Measurements from ENCODE around the gene LIN28B. TPM values are rescaled to one million over a fixed set of nuclear protein-coding genes. Genes with fewer than 3 reads are reported as not detected.
A peak's percentile ranks its signal among the peaks of the same experiment; 100 is the strongest.

The LIN28B gene
- total and polyA plus RNA-seq, 5 experiments from 2014 or later, result 0.02 TPM; not detected in 4

DNA sequence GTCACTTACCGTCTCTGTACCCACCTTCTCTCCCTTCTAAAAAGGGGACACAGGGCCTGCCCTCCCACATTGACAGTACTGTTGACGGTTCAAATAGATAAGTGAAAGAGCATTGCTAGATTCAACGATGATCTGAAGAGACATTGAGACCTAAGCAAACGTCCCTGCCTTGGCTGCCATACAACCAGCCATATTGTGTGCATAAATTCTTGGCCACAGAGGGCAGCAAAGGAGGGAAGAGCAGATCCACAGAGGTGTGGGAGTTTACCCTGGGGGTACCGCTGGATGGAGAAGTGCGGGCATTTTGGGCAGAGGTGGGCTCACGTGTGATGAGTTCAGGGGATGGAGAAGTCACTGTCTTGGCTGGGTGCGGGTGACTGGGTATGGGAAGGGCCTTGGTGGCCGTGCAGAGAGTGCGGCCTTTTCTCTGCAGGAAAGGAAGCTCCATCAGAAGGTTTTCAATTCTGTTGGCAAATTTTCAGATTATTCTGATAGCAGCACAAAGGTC is 137.3 kb downstream of the LIN28B start:
- DNase-seq (no peak), ATAC-seq (no peak)
- Mint-ChIP-seq H3K36me3 (no peaks in the 10 kb centered on the region), H3K27ac (peak overlapping the region in 1 of 10 donors; percentile 89), H3K4me1 (no peaks in the 10 kb centered on the region), H3K27me3 (peaks cover 0 to 5% (median 0%) of the 10 kb centered on the region in 5 donors), H3K9me3 (no peaks in the 10 kb centered on the region), H3K4me3 (no peak overlapping the region)
- POLR2A ChIA-PET, result no interaction called here

DNA sequence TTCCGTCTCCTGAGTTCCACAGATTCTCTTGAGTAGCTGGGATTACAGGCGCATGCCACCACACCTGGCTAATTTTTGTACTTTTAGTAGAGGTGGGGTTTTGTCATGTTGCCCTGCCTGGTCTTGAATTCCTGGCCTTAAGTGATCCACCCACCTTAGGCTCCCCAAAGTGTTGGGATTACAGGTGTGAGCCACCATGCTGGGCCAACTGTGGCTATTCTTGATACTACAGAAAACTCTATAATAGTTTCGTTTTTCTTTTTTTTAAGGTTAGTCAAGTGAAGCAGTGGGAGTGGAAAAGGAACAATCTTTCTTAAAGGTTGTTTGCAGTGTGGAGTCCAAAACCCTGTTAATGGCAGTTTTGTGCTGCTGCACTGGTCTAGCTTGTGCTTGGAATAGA is 138.2 kb downstream of the LIN28B start:
- Mint-ChIP-seq H3K9me3 (no peaks in the 10 kb centered on the region), H3K36me3 (no peaks in the 10 kb centered on the region), H3K27me3 (peaks cover 0 to 3% (median 0%) of the 10 kb centered on the region in 5 donors), H3K27ac (no peak overlapping the region), H3K4me1 (no peaks in the 10 kb centered on the region), H3K4me3 (no peak overlapping the region)
- ATAC-seq (no peak), DNase-seq (no peak)
- POLR2A ChIA-PET, result no interaction called here

DNA sequence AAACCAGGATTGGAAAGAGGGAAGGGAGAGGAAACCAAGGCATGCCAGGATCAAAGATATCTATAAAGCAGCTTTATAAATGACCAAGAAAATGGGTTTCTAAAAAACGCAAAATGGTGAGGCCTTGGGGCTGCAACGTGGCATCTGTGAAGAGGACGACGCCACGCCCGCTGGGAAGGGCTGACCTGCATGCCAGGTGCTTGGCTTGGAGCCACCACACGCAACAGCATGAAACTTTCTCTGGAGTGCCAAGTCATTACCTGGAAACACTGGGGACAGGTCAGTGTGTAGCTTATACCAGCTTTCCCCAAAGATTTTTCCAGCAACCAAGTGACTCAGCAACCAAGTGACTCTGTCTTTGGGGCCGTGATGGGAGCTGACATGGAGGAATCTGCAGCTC is 140.4 kb downstream of the LIN28B start:
- Mint-ChIP-seq H3K27ac (no peak overlapping the region), H3K4me1 (no peaks in the 10 kb centered on the region), H3K4me3 (no peak overlapping the region), H3K36me3 (no peaks in the 10 kb centered on the region), H3K9me3 (no peaks in the 10 kb centered on the region), H3K27me3 (peaks cover 0 to 3% (median 0%) of the 10 kb centered on the region in 5 donors)
- no peak for ATAC-seq
- POLR2A ChIA-PET, result no interaction called here
- no peak for DNase-seq

DNA sequence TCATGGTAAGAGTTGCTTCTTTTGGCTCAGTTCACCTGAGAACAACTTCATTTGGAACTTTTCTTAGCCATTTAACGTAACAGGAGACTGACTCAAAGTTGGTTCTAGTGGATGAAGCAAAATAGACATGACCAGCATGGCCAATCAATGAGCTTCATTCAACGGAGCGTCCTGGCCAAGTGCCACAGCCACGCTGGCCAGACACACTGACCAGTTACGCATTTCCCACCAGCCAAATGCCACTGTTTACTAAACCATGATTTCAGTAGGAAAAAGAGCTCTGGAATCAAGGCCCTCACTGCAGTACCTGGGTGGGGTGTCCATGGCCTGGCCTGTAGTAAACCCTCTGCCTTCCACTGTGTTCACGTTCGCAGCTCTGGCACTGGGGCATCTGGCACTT is 142.5 kb downstream of the LIN28B start:
- ATAC-seq, result no peak
- no peak overlapping the region for H3K4me3 Mint-ChIP-seq
- H3K27me3 Mint-ChIP-seq, result peaks cover 0 to 8% (median 5%) of the 10 kb centered on the region in 5 donors
- no peaks in the 10 kb centered on the region for H3K36me3 Mint-ChIP-seq
- no peak overlapping the region for H3K27ac Mint-ChIP-seq
- POLR2A ChIA-PET, result no interaction called here
- no peak for DNase-seq
- no peaks in the 10 kb centered on the region for H3K4me1 Mint-ChIP-seq
- H3K9me3 Mint-ChIP-seq, result no peaks in the 10 kb centered on the region

DNA sequence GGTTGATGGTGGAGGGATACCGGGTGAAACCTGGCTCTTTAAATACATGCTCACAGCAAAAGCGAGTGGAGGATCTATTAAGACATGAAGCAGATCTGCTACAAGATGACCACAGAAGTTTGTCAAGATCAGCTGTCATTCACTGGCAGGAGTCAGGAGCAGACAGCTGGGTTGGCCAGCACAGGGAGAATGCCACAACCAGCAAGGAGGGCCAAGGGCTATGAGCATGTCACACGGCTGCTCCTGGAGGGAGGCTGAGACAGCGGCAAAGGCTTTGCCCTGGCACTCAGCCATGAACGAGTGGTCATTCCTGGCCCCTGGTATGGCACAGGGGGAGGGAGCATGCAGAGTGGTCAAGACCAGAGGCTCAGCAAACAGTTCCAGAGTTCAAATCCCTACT is 145.3 kb downstream of the LIN28B start:
- POLR2A ChIA-PET, result no interaction called here
- DNase-seq (no peak), ATAC-seq (no peak)
- H3K4me3 Mint-ChIP-seq, result no peak overlapping the region
- H3K9me3 Mint-ChIP-seq, result no peaks in the 10 kb centered on the region
- H3K27ac Mint-ChIP-seq, result no peak overlapping the region
- H3K36me3 Mint-ChIP-seq, result no peaks in the 10 kb centered on the region
- peaks cover 1 to 21% (median 8%) of the 10 kb centered on the region in 5 donors for H3K27me3 Mint-ChIP-seq
- H3K4me1 Mint-ChIP-seq, result no peaks in the 10 kb centered on the region

DNA sequence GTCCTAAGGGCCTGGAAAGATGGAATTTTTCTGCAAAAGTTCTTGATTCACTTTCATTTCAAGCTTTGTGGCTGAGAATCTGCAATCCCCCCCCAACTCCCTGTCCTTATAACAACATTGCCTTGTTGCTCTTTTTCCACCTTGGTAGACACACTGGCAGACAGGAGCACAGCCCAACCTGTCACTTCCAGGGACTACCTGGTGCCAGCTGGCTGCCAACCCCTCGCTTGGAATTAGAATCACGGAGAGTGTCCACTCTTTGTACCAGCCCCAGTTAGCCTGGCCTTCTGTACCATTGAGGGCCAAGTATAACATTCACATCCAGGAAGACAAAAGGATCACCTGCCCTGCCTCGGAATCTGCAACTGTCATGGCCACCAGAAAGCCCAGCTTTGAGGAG is 148.2 kb downstream of the LIN28B start:
- H3K4me3 Mint-ChIP-seq, result no peak overlapping the region
- POLR2A ChIA-PET, result no interaction called here
- H3K27me3 Mint-ChIP-seq, result peaks cover 3 to 44% (median 18%) of the 10 kb centered on the region in 5 donors
- no peaks in the 10 kb centered on the region for H3K9me3 Mint-ChIP-seq
- H3K27ac Mint-ChIP-seq, result no peak overlapping the region
- no peaks in the 10 kb centered on the region for H3K36me3 Mint-ChIP-seq
- H3K4me1 Mint-ChIP-seq, result no peaks in the 10 kb centered on the region
- no peak for ATAC-seq
- DNase-seq, result no peak

DNA sequence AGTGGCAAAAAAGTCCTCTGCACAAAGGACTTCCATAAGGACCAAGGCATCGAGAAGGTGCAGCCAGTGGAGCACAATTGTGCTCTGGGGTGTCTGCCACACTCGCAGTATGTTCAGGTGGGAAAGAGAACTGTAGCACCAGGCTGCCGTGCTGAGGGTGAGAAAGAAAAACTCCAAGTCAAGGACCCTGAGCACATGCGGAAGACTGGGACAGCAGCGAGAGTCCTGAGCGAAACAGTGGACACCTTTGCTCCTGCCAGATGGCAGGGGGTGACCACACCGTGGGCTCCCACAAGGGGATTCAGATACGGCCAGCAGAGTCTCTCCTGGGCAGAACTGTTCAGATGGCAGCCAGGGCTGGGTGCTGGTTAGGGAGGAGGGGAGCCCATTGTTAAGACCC is 149.4 kb downstream of the LIN28B start:
- H3K27ac Mint-ChIP-seq, result no peak overlapping the region
- no peaks in the 10 kb centered on the region for H3K9me3 Mint-ChIP-seq
- H3K4me3 Mint-ChIP-seq, result no peak overlapping the region
- POLR2A ChIA-PET, result no interaction called here
- no peak for DNase-seq
- ATAC-seq, result no peak
- H3K4me1 Mint-ChIP-seq, result no peaks in the 10 kb centered on the region
- H3K27me3 Mint-ChIP-seq, result peaks cover 4 to 46% (median 18%) of the 10 kb centered on the region in 5 donors
- H3K36me3 Mint-ChIP-seq, result no peaks in the 10 kb centered on the region

DNA sequence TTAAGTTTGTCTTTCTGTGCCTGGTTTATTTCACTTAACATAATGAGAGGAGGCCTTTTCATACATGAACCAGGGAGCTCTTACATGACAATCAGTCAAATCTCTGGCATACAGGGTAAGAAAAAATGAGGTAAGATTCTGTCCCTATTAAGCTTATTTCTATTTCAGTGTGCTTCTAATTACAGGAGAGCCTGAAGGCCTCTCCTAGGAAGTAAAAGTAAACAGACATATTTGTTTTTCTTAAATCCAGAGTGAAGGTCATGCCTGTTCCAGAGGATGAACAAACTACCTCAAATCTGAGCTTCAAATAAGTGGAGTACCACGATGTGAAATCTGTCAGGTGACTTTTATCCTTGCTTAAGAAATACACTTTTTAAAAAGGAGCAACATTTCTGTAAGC is 150.3 kb downstream of the LIN28B start:
- POLR2A ChIA-PET, result no interaction called here
- Mint-ChIP-seq H3K4me1 (no peaks in the 10 kb centered on the region), H3K27me3 (peaks cover 7 to 54% (median 20%) of the 10 kb centered on the region in 5 donors), H3K27ac (no peak overlapping the region), H3K36me3 (no peaks in the 10 kb centered on the region), H3K4me3 (no peak overlapping the region), H3K9me3 (no peaks in the 10 kb centered on the region)
- DNase-seq, result no peak
- no peak for ATAC-seq

DNA sequence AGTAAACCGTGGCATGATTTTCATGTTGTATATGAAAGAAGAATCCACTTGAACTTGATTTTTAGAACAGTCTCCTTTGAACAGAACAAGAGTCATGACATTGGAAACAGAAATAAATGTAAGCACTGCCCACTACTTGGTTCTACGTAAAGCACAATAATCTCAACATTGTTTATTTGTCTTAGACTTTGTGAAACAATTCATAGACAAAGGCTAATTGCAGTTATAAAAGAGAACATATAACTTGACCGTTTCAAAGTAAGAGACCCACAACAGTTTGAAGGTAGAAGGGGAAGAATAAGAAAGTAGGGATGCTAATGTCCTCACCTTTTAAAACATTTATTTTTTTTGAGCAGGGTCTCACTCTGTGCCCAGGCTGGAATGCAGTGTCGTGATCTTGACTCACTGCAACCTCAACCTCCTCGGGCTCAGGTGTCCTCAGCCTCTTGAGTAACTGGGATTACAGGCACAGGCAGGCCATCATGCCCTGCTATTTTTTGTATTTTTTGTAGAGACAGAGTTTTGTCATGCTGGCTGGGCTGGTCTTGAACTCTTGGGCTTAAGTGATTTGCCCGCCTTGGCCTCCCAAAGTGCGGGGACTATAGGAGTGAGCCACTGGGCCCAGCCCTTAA is 151.8 kb downstream of the LIN28B start:
- no peaks in the 10 kb centered on the region for H3K36me3 Mint-ChIP-seq
- POLR2A ChIA-PET, result no interaction called here
- ATAC-seq (no peak), DNase-seq (no peak)
- no peaks in the 10 kb centered on the region for H3K4me1 Mint-ChIP-seq
- H3K27me3 Mint-ChIP-seq, result peaks cover 7 to 53% (median 20%) of the 10 kb centered on the region in 5 donors
- no peaks in the 10 kb centered on the region for H3K9me3 Mint-ChIP-seq
- H3K4me3 Mint-ChIP-seq, result no peak overlapping the region
- H3K27ac Mint-ChIP-seq, result no peak overlapping the region

DNA sequence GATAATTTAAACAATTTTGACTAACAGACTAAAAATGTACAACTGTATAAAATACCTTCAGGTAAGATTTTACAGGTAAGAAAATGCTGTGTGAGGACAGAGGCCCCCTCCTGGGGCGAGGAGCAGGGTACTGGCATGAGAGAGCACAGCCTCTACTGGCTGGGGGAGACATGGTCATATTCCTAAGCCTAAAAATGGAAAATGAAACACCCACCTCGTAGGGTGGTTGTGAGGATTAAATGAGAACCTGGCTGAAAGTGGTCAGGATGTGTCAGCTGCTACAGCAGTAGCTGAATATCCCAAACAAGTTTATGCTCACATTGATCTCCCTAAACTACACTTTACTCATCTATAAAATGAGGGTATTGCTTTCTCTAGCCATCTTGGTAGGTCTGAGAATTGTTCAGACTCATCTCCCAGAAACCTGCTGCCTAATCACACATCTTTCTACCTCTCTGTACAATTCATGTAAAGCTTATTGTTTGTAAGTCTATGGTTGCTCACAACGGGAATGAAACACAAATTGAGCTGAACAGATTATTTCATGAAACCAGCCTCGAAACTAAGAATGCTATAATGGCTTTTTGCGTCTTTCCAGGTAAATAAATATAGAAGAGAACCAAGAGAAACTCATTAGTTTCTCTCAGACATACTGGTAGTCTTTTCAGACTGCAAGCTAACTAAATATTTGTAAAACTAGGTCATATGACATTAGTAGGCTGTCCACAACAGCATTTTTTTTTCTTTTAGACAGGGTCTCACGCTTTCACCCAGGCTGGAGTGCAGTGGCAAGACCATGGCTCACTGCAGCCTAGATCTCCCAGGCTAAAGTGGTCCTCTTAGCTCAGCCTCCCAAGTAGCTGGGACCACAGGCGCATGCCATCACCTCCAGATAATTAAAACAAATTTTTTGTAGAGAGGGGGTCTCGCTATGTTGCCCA is 153.3 kb downstream of the LIN28B start:
- Mint-ChIP-seq H3K27ac (no peak overlapping the region), H3K4me1 (no peaks in the 10 kb centered on the region), H3K4me3 (no peak overlapping the region), H3K36me3 (no peaks in the 10 kb centered on the region), H3K9me3 (no peaks in the 10 kb centered on the region), H3K27me3 (peaks cover 8 to 38% (median 13%) of the 10 kb centered on the region in 5 donors)
- POLR2A ChIA-PET, result no interaction called here
- ATAC-seq (no peak), DNase-seq (no peak)

DNA sequence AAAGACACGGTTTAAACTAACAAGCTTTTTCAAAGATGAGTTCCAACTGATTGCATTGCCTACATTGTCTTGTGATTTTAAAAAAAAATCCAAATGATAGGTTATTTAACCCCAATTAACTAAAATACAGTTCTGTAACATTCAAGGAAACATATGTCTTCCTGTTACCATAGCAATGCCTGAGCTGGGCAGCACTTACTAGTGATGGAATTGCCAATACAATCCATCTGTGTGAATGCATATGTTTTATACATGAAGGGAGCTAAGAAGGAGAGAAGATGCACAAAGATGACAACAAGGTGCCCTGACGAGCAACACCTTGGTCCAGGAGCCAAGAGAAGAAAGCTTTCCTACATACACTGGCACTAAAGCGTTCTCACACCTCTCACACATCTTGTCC is 154.2 kb downstream of the LIN28B start:
- H3K27ac Mint-ChIP-seq, result no peak overlapping the region
- H3K4me3 Mint-ChIP-seq, result no peak overlapping the region
- ATAC-seq, result no peak
- no peak for DNase-seq
- POLR2A ChIA-PET, result no interaction called here
- H3K27me3 Mint-ChIP-seq, result peaks cover 8 to 38% (median 13%) of the 10 kb centered on the region in 5 donors
- H3K9me3 Mint-ChIP-seq, result no peaks in the 10 kb centered on the region
- no peaks in the 10 kb centered on the region for H3K4me1 Mint-ChIP-seq
- no peaks in the 10 kb centered on the region for H3K36me3 Mint-ChIP-seq

DNA sequence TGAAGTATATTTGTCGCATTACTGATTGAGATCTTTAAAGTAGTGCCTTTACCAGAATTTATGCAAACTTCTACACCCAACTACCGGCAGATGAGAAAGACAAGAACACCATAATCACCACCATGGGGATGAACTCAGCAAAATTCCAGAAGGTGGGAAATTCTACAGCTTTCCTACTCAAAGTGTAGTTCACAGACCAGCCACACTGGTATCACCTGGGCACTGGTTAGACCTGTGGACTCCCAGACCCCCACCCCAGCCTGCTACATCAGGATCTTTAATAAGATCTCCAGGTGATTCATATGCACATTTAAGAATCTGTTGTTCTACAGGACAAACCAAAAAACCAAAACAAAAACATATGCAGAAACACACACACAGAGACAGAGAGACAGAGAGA is 155.0 kb downstream of the LIN28B start:
- H3K36me3 Mint-ChIP-seq, result no peaks in the 10 kb centered on the region
- POLR2A ChIA-PET, result no interaction called here
- H3K27me3 Mint-ChIP-seq, result peaks cover 10 to 44% (median 17%) of the 10 kb centered on the region in 5 donors
- ATAC-seq (no peak), DNase-seq (no peak)
- no peaks in the 10 kb centered on the region for H3K4me1 Mint-ChIP-seq
- no peaks in the 10 kb centered on the region for H3K9me3 Mint-ChIP-seq
- H3K4me3 Mint-ChIP-seq, result no peak overlapping the region
- peak overlapping the region in 1 of 10 donors; percentile 3 for H3K27ac Mint-ChIP-seq

DNA sequence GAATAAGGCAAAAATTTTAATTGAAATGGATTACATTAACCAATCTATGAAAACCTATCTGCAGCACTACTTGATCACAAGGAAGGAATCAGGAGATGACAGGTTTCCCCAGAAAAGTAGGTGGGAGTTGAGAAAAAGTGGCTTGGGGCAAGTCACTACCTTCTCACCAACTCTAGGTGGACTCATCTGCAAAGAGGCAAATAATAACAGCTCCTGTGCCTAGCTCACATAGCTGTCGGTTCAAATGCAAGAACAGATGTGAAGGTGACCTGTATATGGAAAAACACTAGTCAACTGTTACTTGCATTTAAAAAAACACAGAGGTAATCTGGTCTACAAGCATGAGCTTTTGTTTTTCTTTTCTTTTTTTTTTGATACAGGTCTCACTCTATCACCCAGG is 155.7 kb downstream of the LIN28B start:
- DNase-seq (no peak), ATAC-seq (no peak)
- Mint-ChIP-seq H3K27ac (no peak overlapping the region), H3K36me3 (no peaks in the 10 kb centered on the region), H3K4me3 (no peak overlapping the region), H3K4me1 (no peaks in the 10 kb centered on the region), H3K27me3 (peaks cover 13 to 44% (median 19%) of the 10 kb centered on the region in 5 donors), H3K9me3 (no peaks in the 10 kb centered on the region)
- POLR2A ChIA-PET, result no interaction called here

Measured in naive thymus-derived CD8-positive, alpha-beta T cell (primary cell).